Glomerular endothelial cell (primary cell): Measurements from ENCODE around the gene FHIT. TPM values are rescaled to one million over a fixed set of nuclear protein-coding genes. Genes with fewer than 3 reads are reported as not detected.

Source experiments
- DNase-seq: peaks from one replicate; pipeline ENCODE4 v3.0.0-alpha.2; 2011; ENCODE audit warnings: low read depth, low spot score; ENCODE audit errors: extremely low read depth
- total RNA-seq: library from RNA; depleted of rRNA; stranded (reverse); fragments of >200 nt; gene quantifications from 2 replicates; pipeline ENCODE4 v1.2.3, GENCODE V29; 2015

FHIT gene
- total RNA-seq, 1 donor from 2014 or later = 8.1 TPM

DNA sequence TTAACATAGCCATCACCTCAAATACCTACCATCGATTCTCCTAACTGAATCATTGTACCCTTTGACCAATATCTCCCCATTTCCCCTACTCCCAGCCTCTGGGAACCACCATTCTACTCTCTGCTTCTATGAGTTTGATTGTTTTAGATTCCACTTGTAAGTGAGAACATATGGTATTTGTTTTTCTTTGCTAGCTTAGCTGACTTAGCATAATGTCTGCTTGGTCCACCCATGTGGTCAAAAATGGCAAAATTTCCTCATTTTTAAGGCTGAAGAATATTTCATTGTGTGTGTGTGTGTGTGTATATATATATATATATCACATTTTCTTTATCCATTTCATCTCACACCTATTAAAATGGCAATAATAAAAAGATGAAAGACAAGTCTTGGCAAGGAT, 469.3 kb downstream of the FHIT start:
- DNase-seq = no peak

DNA sequence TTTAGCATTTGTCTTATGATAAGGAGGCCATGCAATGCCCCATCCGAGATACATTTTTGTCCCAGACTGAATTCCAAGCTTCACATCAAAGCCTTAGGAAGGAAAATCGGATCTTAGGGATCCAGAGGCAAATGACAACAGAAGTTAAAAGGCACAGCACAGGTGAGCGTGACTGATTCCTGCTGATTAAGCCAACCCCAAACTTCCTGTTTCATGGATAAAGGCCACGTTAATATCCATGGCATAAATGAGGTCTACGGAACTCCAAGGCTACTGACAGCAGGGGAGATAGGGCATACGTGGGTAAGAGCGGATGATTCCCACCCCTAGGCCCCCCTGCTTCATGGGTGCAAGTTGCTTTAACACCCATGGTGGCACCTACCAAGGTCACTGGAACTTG, 471.6 kb downstream of the FHIT start:
- DNase-seq = no peak

- no peak for DNase-seq
Observed at GRCh38 chr3:60775985-60776384, 475.3 kb downstream of the FHIT start.

- DNase-seq = no peak
Observed at GRCh38 chr3:60774617-60775016, 476.6 kb downstream of the FHIT start.

DNA sequence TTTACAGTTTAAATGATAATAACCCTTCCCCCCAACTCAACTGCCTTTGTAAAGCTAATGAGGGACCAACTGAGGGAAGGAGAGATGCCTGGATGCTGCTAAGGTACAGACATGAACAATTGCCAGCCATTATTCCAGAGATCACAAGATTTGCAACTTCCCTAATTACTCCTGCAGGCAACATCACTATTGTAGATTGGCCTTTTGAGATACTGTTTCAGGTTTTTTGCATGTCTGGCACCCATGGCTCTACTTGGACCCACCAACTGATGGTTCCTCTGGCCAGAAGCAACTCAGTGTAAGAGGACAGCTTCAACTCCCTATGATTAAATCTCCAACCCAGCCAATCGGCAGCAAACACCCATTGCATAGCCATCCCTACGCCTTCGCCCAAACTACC, 478.7 kb downstream of the FHIT start:
- DNase-seq = no peak

GRCh38 chr3:60771766-60772165, 479.5 kb downstream of the FHIT start:
- no peak for DNase-seq

DNA sequence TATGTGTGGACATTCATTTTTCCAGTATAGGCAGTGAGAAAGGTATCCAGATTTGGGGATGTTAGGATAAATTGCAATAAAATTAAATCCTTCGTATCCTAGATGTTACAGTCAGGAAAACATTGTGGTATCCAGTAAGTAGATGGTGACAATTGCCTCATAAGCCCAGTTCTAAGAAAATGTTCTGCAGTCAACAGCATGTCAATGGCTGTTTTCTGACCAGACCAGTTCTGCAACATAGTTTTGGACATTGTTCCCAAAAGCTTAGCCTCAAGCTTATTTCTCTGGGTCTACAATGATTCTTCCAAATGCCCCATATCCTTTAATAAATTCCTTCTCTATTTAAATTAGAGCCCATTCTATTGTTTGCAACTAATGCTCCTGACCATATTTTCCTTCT, 480.7 kb downstream of the FHIT start:
- DNase-seq = no peak

DNA sequence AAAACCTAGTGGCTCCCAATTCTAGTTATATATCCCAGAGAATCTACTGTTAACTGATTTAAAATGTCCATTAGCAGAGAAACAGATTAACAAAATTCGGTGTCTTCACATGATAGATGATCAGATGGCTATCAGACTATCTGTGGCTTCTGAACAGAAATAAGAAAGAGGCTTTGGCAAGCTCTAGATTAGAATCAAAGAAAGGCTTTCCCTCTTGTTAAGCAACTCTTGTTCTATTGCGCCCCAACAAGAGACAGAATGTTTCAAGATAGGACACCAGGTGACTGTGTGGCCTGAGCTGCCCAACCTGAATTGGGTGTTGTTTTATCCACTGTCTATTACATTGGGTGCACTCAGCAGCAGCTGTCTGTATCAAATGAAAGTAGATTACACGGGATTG, 483.7 kb downstream of the FHIT start:
- DNase-seq = no peak

- DNase-seq = no peak
Observed at GRCh38 chr3:60765776-60766175, 485.5 kb downstream of the FHIT start.

DNA sequence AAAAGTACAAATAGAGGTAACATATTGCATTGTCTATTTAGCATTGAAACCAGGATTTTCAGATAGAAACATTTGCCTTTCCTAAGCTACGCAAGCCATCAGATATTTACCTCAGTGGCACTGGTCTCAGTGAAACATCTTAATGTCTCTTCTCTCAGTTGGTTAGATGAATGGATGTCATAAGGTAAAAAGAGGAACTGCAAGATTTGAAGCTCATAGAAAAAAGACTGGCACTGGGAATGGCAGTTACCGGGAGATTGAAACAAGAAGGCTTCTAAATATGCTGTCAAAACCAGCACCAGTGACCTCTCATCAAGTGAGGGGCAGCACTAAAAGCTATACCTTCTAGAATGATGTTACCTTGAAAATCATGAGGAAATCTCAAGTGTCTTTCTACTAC, 486.4 kb downstream of the FHIT start:
- DNase-seq = no peak

DNA sequence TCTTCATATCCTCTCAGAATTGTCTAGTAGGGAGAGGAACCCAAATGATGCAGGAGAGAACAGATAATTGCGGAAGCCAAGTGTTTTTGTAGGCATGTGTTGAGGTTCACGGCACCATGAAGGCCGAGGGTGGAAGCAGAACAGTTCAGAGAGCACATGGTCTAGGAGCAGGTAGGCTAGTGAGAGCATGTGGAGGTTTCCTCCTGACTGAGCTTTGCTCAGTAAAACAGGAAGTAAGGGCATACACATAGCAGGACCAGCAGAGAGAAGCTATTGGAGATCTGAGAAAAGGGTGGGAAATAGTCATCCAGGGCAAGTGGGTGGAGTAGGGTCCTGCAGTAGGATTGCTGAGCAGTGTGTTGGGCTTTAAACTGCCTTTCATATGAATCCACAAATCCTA, 491.1 kb downstream of the FHIT start:
- DNase-seq = no peak

DNA sequence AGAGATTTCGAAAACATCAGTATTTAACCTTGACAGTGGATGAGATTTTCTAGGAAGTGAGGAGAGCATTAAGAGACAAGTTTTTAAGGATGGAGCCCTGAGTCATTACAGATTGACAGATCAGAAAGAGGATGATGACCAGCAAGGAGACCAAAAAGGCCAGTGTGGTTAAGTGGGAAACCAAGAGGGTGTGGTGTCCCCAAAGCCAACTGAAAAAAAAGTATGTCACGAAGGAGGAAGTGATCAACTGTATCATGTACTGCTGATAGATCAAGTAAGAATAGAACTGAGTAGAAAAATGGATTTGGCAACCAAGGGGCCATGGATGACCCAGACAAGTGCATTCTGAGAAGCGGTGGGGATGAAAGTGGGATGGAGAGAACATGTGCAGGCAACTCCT, 491.8 kb downstream of the FHIT start:
- DNase-seq = no peak

DNA sequence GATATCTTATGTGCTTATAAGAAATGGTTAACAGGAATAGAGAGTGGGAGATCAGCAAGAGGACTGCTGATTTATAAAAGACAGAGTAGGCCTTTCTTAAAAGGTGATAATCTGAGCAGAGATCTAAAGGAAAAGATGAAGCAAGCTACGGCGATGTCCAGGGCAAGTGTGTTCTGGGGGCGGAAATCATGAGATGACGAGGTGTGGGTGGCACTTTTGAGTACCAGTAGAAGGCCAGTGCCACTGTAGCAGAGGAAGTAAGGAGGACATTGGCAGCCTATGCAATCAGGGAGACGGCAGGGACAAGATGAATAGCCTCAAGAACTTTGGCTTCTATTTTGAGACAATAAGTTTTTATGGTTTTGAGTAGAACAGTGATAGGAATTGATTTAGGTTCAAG, 492.4 kb downstream of the FHIT start:
- DNase-seq = no peak

DNA sequence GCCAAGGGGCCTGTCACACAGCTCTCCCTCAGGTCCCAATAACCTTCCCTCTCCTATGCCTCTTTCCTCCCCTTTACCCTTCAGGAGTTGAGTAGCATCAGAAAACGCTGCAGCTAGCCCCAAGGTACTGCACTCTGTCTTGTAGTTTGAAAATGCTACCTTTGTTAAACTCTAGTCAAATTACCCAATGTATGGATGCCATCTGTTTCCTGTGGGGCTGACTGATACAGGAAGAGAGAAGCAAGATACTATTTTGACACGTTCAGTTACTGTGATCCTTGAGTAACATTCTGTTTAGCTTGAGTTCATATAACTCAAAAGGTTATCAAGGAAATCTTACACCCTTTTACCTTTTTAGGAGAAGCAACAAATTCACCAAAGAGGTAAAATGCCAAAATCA, 493.1 kb downstream of the FHIT start:
- DNase-seq = no peak

- DNase-seq = no peak
Observed at GRCh38 chr3:60757724-60758123, 493.5 kb downstream of the FHIT start.

DNA sequence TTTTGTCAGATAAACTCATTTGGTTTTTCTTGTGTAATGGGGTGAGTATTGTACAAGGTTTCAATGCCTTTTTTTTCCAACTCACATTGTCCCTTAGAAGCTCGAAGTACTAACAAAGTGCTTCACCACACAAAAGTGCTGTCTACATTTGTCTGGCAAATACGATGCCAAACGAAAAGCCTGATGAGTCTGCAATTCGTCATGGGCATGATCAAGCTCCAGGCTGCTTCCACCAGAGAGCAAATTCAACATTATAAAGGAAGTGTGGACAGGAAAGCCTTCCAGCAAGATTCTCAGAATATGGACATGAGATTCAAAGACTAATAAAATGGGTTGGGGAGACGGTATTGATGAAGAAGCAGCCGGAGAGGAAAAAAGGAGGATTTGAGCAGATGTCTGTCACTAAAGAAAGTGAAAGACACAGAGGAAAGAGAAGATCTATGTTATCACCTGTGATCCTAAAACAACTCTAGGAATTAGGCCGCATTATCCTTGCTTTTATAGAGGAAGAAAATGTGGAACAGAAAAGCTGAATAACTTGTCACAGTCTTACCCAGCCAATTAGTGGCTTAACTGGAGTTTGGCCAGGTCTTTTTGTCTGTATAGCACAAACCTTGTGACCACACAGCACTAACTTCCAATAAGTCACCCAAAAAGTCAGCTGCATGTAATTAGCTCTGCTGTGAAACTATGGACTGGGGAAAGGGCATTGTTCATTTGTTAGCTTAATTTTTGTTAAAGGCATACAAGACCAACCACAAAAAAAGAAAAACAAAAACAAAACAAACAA, 494.8 kb downstream of the FHIT start:
- DNase-seq = no peak

GRCh38 chr3:60755094-60755493, 496.2 kb downstream of the FHIT start:
- DNase-seq = no peak

DNA sequence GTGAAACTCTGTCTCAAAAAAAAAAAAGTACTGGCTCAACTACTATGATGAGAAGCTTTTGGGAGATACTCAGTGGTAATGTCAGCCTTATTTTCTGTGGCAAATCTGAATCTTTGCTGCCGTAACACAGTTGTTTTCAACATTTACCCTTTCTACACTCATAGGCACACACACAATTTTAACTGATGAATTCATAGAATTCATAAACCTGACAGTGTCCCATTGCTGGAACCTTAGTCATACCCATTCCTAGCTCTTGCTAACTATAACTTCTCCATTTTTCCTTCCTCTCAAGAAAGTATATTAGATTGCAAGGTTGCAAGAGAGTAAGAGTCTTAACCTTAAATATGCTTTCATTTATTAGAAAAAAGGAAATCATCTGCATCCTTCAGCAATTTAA, 496.6 kb downstream of the FHIT start:
- no peak for DNase-seq

GRCh38 chr3:60752809-60753208, 498.4 kb downstream of the FHIT start:
- DNase-seq = no peak

- no peak for DNase-seq
Observed at GRCh38 chr3:60746695-60747416, 504.4 kb downstream of the FHIT start.

DNA sequence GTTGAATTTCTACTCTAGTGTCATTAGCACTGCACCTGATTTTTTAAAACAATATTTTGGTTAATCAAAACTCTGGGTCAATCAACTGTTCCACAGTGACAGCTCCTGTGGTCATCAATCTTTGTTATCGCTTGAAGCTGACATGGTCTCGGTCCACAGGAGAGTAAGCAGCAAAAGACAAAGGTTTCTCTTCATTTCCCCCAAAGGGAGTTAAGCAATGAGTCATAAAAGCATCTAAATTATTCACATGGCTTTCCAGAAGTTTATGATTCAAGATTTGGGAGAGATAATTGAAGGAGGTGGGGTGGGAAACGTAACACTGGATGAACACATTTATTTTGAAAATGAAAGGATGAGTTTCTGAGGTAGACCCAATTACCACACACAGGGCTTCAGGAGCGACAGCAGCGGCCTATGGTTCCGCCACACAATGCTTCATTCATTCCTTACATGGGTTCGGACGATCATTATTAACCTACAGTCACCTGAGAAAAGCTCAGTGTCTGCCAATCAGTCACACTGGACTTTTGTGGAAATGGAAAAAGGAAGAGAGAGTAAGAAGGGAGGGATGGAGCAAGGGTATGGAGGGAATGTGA, 505.1 kb downstream of the FHIT start:
- DNase-seq = no peak

GRCh38 chr3:60743631-60744164, 507.6 kb downstream of the FHIT start:
- DNase-seq = no peak
